Stomach (tissue), 9 donors: ENCODE measurements around the gene MAP2K4. TPM values are rescaled to one million over a fixed set of nuclear protein-coding genes. Genes with fewer than 3 reads are reported as not detected.

Experiments
- DNase-seq, 2 donors: peaks; one replicate each; pipeline versions ENCODE4 v3.0.0 to v3.0.0-alpha.2; 2013 to 2019
- H3K27ac ChIP-seq, 5 donors: fragments of 200-600 bp in 4 of 5; sonication (generic) in 4 of 5; one replicate each; pipeline ENCODE4 v1.5.1; 2013 to 2019; ENCODE audit warnings: mild to moderate bottlenecking in 1 of 5, moderate library complexity in 1 of 5
- H3K27me3 ChIP-seq, 3 donors: fragments of 200-600 bp; sonication (generic); one replicate each; pipeline ENCODE4 v1.5.1; 2017 to 2019; ENCODE audit warnings: mixed run types in 1 of 3
- H3K36me3 ChIP-seq, 4 donors: fragments of 200-600 bp; sonication (generic); 1 replicate in 3 of 4; 2 replicates in 1 of 4; pipeline ENCODE4 v1.5.1; 2016 to 2019
- H3K4me1 ChIP-seq, 4 donors: fragments of 200-600 bp; sonication (generic); one replicate each; pipeline ENCODE4 v1.5.1; 2016 to 2019
- H3K4me3 ChIP-seq, 4 donors: fragments of 200-600 bp; sonication (generic) in 3 of 4; one replicate each; pipeline ENCODE4 v1.5.1; 2016 to 2019; ENCODE audit warnings: mild to moderate bottlenecking in 1 of 4
- H3K9me3 ChIP-seq, 4 donors: fragments of 200-600 bp; sonication (generic); one replicate each; pipeline ENCODE4 v1.5.1; 2016 to 2019
- EP300 ChIP-seq: sonication (generic); formaldehyde crosslinking; IDR thresholded peaks from one replicate; pipeline ENCODE4 v1.6.1; 2017; ENCODE audit warnings: antibody characterized with exemption
- POLR2A ChIP-seq, 4 donors: fragments of 450-650 bp; IDR thresholded peaks; one replicate each; pipeline ENCODE4 v1.6.1; 2016; ENCODE audit warnings: antibody characterized with exemption in 4 of 4, control low read depth in 2 of 4, mild to moderate bottlenecking in 1 of 4, moderate library complexity in 1 of 4
- POLR2AphosphoS5 ChIP-seq, 3 donors: sonication (generic); formaldehyde crosslinking; IDR thresholded peaks; one replicate each; pipeline ENCODE4 v1.6.1; 2016; ENCODE audit warnings: antibody characterized with exemption in 3 of 3
- WGBS, 5 donors: extraction: QIAGEN DNeasy Blood & Tissue Kit in 3 of 5; methylation state at CpG; one replicate each; pipeline versions ENCODE4 v1.1.5 to v1.1.7; 2013 to 2018; 5-methylcytosine and 5-hydroxymethylcytosine counted together
- intact Hi-C: fragments of 100-400 bp; cut with DNase I; formaldehyde crosslinking; loops from one replicate; pipeline ENCODE4 v1.15.1; 2023; ENCODE audit warnings: low total_unique reads
- polyA plus RNA-seq, 3 donors: library from polyadenylated mRNA; stranded (reverse); fragments of 200-250 nt; gene quantifications; one replicate each; pipeline ENCODE4 v1.2.3, GENCODE V29; 2013
- total RNA-seq, 5 donors: library from RNA; depleted of rRNA; stranded (reverse); fragments of >200 nt; gene quantifications; one replicate each; pipeline versions ENCODE4 v1.1.0 to v1.2.3, GENCODE V29; 2014 to 2016
- TF ChIP-seq, protein P1 (sequence below), 7 experiments: fragments of 450-650 bp in 4 of 7; fragments of 200-600 bp in 3 of 7; sonication (generic) in 3 of 7; IDR thresholded peaks; one replicate each; pipeline ENCODE4 v1.5.1; 2016 to 2019; ENCODE audit warnings: antibody characterized with exemption in 7 of 7, control low read depth in 2 of 7, mild to moderate bottlenecking in 1 of 7
- donor health status: healthy with polysubstance abuse.
- donor health status: Bipolar disorder and iron deficiency.
- donor health status: healthy.

Gene MAP2K4
- total and polyA plus RNA-seq, 8 donors = 1.4 to 174 (median 21.9) TPM

DNA sequence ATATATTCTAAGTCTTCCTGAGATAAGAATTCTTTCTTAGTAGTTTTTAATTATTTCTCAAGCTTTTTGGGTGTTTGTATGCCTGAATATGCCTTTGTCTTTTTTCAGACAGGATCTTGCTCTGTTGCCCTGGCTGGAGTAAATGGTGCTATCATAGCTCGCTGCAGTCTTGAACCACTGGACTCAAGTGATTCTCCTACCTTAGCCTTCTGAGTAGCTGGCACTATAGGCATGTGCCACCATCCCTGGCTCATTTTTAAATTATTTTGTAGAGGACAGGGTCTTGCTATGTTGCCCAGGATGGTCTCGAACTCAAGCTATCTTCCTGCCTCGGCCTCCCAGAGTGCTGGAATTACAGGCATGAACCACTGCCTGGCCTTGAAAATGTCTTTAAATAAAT lies 41.6 kb downstream of the MAP2K4 start:
- Histone ChIP-seq H3K27ac (no peak overlapping the region), H3K4me3 (no peak overlapping the region), H3K36me3 (peaks cover 0 to 24% (median 17%) of the 10 kb centered on the region in 4 donors), H3K4me1 (peaks cover 0 to 5% (median 0%) of the 10 kb centered on the region in 4 donors), H3K27me3 (no peaks in the 10 kb centered on the region), H3K9me3 (no peaks in the 10 kb centered on the region)
- WGBS, 5 donors = 97 to 99% (median 98%) methylated on average over 3 of the region's 3 CpGs
- no peak for DNase-seq
- TF ChIP-seq POLR2AphosphoS5 (IDR thresholded peaks at IDR 0.05) (no peak), EP300 (no peak), POLR2A (IDR thresholded peaks at IDR 0.05) (no peak)
- TF ChIP-seq, protein P1, sequence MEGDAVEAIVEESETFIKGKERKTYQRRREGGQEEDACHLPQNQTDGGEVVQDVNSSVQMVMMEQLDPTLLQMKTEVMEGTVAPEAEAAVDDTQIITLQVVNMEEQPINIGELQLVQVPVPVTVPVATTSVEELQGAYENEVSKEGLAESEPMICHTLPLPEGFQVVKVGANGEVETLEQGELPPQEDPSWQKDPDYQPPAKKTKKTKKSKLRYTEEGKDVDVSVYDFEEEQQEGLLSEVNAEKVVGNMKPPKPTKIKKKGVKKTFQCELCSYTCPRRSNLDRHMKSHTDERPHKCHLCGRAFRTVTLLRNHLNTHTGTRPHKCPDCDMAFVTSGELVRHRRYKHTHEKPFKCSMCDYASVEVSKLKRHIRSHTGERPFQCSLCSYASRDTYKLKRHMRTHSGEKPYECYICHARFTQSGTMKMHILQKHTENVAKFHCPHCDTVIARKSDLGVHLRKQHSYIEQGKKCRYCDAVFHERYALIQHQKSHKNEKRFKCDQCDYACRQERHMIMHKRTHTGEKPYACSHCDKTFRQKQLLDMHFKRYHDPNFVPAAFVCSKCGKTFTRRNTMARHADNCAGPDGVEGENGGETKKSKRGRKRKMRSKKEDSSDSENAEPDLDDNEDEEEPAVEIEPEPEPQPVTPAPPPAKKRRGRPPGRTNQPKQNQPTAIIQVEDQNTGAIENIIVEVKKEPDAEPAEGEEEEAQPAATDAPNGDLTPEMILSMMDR (IDR thresholded peaks at IDR 0.05) = no peak
- intact Hi-C loops = no loop called here

DNA sequence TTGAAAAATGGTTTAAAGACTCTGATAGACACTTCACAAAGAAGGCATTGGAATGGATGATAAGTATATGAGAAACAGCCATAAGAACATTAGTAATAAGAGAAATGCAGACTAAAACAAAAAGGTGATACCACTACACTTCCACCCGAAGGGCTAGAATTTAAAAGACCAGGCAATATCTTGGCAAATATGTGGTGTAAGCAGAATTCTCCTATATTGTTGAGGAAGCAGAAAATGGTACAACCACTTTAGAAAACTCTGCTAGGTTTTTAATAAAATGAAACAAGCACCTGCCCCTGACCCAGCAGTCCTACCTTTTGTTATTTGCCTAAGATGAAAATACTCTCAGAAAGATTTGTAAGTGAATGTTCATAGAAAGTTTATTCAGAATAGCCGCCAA lies 43.7 kb downstream of the MAP2K4 start:
- H3K36me3 ChIP-seq = peaks cover 0 to 24% (median 21%) of the 10 kb centered on the region in 4 donors
- H3K27me3 ChIP-seq = no peaks in the 10 kb centered on the region
- no peak for DNase-seq
- H3K9me3 ChIP-seq = no peaks in the 10 kb centered on the region
- intact Hi-C loops = no loop called here
- H3K4me3 ChIP-seq = no peak overlapping the region
- no peak overlapping the region for H3K27ac ChIP-seq
- 98 to 100% (median 98%) methylated on average over 2 of the region's 2 CpGs for WGBS, 5 donors
- H3K4me1 ChIP-seq = peaks cover 0 to 5% (median 0%) of the 10 kb centered on the region in 4 donors
- no peak for TF ChIP-seq POLR2A (IDR thresholded peaks at IDR 0.05)
- no peak for TF ChIP-seq EP300
- TF ChIP-seq POLR2AphosphoS5 (IDR thresholded peaks at IDR 0.05) = no peak
- TF ChIP-seq, protein P1 (IDR thresholded peaks at IDR 0.05) = no peak

DNA sequence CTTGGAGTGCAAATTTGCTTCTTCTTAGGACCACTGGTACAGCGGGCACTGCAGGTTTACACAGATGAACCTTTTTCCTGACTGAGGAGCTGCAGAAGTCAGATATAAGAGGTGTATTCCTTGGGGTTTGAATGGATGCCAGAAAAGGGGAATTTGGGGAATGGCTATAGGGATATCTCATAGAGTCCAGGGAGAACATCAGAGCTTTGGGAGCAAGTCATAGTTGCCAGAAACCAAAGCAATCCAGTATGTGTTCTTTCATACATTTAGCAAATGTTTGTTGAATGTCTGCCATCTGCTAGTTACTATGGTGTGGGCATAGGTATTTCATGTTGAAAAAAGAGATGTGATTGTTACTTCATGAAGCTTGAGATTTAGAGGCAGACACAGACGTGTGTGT lies 46.8 kb downstream of the MAP2K4 start:
- Histone ChIP-seq H3K9me3 (no peaks in the 10 kb centered on the region), H3K27me3 (no peaks in the 10 kb centered on the region), H3K4me1 (no peaks in the 10 kb centered on the region), H3K4me3 (no peak overlapping the region), H3K27ac (no peak overlapping the region), H3K36me3 (peaks cover 0 to 28% (median 19%) of the 10 kb centered on the region in 4 donors)
- intact Hi-C loops = no loop called here
- DNase-seq = no peak
- WGBS, 5 donors = 77 to 85% (median 78%) methylated on average over 2 of the region's 2 CpGs
- TF ChIP-seq POLR2A (IDR thresholded peaks at IDR 0.05) (no peak), EP300 (no peak), POLR2AphosphoS5 (IDR thresholded peaks at IDR 0.05) (no peak)
- TF ChIP-seq, protein P1 (IDR thresholded peaks at IDR 0.05) = no peak

DNA sequence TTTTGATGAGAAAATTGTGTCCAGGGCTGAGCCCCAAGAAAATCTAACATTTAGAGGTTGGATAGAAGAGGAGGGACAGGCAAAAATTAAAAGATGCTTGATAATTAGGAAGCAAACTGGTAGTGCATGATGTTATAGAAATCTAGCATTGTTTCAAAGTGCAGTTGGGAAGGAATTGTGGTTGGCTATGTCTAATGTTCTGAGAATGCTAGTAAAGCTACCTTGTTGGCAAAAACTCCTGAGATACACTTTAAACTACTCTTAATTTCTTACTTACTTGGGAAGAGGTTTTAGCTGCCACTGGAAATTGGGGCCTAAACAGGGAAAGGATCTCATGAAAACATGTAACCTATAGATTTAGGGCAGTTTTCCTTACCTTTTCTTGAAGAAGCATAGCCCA lies 48.3 kb downstream of the MAP2K4 start:
- H3K4me1 ChIP-seq = no peaks in the 10 kb centered on the region
- intact Hi-C loops = no loop called here
- no peak overlapping the region for H3K4me3 ChIP-seq
- DNase-seq = no peak
- H3K27ac ChIP-seq = no peak overlapping the region
- TF ChIP-seq POLR2AphosphoS5 (IDR thresholded peaks at IDR 0.05) = no peak
- no peak for TF ChIP-seq EP300
- TF ChIP-seq, protein P1 (IDR thresholded peaks at IDR 0.05) = no peak
- no peak for TF ChIP-seq POLR2A (IDR thresholded peaks at IDR 0.05)
- no peaks in the 10 kb centered on the region for H3K27me3 ChIP-seq
- H3K36me3 ChIP-seq = peaks cover 0 to 22% (median 16%) of the 10 kb centered on the region in 4 donors
- H3K9me3 ChIP-seq = no peaks in the 10 kb centered on the region
